Measurements from ENCODE around the gene THRSP.
"Not testable (repeated sequence)": the region's sequence is repeated elsewhere in the genome, so short reads cannot be mapped to it uniquely, and the experiment has no call there.

Gene THRSP

DNA sequence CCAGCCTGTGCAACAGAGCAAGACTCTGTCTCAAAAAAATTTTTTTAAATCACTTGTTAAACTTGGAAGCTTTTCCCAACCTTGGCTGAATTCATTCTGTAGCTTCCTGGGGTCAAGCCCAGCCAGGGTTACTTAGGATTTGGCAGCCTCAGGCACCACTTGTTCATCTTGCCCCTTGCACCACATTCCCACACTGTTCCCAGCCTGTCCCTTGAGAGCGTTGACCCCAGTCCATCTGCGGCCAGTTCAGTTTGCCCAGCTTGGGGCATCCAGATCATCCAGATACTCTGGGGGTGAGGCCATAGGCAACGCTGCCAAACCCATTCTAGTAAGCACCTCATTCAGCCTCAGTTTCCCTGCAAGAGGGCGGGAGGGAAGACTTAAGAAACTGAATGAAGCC is 8.7 kb upstream of the THRSP start:
- WGBS: 94% methylated on average over 4 of the region's 4 CpGs
- H3K27ac ChIP-seq (ENCODE audit: low read depth, low read length): no peak overlapping the region
- H3K4me3 ChIP-seq (ENCODE audit: low read length): no peak overlapping the region
- no peaks in the 10 kb centered on the region for H3K27me3 ChIP-seq (ENCODE audit: insufficient read depth, low read length)
- no peak overlapping the region for H3K9ac ChIP-seq (ENCODE audit: low read depth, low read length)
- no peaks in the 10 kb centered on the region for H3K36me3 ChIP-seq (ENCODE audit: insufficient read depth, low read length)
- peaks cover 13% of the 10 kb centered on the region for H3K4me1 ChIP-seq (ENCODE audit: insufficient read depth, low read length)
- no peaks in the 10 kb centered on the region for H3K9me3 ChIP-seq (ENCODE audit: insufficient read depth, low read depth, low read length)

DNA sequence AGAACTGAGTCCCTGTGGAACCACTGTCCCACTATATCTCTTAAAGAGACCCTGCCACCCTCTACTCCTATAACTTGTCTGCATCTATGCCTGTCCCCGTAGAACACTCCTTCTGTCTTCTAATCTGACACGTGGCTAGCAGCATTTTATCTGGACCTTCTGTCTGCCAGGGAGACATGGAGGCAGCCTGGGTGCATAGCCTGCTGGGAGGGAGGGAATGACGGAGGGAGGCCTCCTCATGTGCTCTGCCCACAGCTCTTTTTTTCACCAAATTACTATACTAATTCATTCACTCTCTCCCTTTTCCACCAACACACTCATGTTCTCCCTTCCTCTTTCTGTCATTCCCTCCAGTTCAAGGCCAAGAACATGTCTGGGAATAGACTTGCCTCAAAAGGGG is 7.6 kb upstream of the THRSP start:
- H3K4me3 ChIP-seq (ENCODE audit: low read length): no peak overlapping the region
- H3K9me3 ChIP-seq (ENCODE audit: insufficient read depth, low read depth, low read length): no peaks in the 10 kb centered on the region
- H3K36me3 ChIP-seq (ENCODE audit: insufficient read depth, low read length): no peaks in the 10 kb centered on the region
- H3K9ac ChIP-seq (ENCODE audit: low read depth, low read length): no peak overlapping the region
- H3K27me3 ChIP-seq (ENCODE audit: insufficient read depth, low read length): no peaks in the 10 kb centered on the region
- H3K4me1 ChIP-seq (ENCODE audit: insufficient read depth, low read length): peaks cover 5% of the 10 kb centered on the region
- 92% methylated on average over 3 of the region's 3 CpGs for WGBS
- H3K27ac ChIP-seq (ENCODE audit: low read depth, low read length): no peak overlapping the region

DNA sequence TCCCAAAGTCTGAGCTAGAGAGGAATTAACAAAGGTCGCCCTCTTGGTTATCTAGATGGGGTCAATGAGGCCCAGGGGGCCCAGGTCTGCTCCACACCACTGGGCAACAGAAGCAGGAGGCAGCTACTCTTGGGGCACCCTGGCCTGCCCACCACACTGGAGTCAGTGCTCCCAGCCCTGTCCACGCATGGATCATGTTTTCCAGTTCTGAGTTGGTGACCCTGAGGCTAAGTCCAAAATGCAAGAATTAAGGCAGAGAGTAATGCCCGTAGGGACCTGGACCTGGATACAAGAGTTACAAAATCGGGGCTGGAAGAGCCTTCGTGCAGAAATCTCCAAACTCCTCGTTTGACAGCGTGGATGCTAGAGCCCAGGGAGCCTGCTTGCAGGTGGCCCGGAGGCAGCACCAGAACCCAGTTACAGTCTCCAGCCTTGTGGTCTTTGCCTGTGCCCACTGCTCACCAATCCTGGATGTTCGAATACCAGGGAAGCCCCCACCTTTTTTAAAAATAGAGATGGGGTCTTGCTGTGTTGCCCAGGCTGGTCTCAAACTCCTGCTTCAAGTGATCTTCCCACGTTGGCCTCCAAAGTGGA is 6.1 kb upstream of the THRSP start:
- 83% methylated on average over 10 of the region's 10 CpGs for WGBS
- Histone ChIP-seq H3K27me3 (ENCODE audit: insufficient read depth, low read length) (no peaks in the 10 kb centered on the region), H3K4me1 (ENCODE audit: insufficient read depth, low read length) (no peaks in the 10 kb centered on the region), H3K9ac (ENCODE audit: low read depth, low read length) (no peak overlapping the region), H3K9me3 (ENCODE audit: insufficient read depth, low read depth, low read length) (no peaks in the 10 kb centered on the region), H3K4me3 (ENCODE audit: low read length) (no peak overlapping the region), H3K36me3 (ENCODE audit: insufficient read depth, low read length) (no peaks in the 10 kb centered on the region), H3K27ac (ENCODE audit: low read depth, low read length) (no peak overlapping the region)

DNA sequence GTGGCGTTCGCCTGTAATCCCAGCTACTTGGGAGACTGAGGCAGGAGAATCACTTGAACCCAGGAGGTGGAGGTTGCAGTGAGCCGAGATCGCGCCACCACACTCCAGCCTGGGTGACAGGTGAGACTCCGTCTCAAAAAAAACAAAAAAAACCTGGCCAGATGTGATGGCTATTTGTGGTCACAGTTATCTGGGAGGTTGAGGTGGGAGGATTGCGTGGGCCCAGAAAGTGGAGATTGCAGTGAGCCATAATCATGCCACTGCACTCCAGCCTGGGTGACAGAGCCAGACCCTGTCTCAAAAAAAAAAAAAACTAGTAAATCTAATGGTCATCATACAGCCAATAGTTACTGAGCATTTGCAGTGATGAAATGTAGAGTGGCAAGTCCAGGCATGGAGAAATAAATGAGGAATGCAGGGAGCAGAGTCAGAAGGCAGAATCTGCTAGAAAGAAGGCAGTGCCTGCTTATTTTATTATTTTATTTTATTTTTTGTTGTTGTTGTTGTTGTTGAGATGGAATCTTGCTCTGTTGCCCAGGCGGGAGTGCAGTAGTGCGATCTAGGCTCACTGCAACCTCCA is 3.8 kb upstream of the THRSP start:
- H3K36me3 ChIP-seq (ENCODE audit: insufficient read depth, low read length); H3K4me1 ChIP-seq (ENCODE audit: insufficient read depth, low read length); H3K27ac ChIP-seq (ENCODE audit: low read depth, low read length); H3K9me3 ChIP-seq (ENCODE audit: insufficient read depth, low read depth, low read length); H3K9ac ChIP-seq (ENCODE audit: low read depth, low read length); H3K27me3 ChIP-seq (ENCODE audit: insufficient read depth, low read length); H3K4me3 ChIP-seq (ENCODE audit: low read length): not testable (repeated sequence)
- 95% methylated on average over 9 of the region's 9 CpGs for WGBS

DNA sequence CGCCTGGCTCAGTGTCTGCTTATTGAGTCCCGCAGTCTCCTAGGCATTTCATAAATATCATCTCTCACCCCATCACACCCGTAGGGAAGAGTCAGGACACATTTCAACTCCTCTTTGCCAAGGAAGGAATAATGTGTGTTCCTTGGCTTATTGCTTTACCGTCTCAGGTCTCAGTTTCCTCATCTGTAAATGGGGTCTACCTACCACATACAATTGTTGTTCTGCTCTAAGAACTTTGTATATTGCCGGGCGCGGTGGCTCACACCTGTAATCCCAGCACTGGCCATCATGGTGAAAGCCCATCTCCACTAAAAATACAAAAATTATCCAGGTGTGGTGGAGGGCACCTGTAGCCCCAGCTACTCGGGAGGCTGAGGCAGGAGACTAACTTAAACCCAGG is 3.1 kb upstream of the THRSP start:
- Histone ChIP-seq H3K4me1 (ENCODE audit: insufficient read depth, low read length) (no peaks in the 10 kb centered on the region), H3K4me3 (ENCODE audit: low read length) (no peak overlapping the region)

DNA sequence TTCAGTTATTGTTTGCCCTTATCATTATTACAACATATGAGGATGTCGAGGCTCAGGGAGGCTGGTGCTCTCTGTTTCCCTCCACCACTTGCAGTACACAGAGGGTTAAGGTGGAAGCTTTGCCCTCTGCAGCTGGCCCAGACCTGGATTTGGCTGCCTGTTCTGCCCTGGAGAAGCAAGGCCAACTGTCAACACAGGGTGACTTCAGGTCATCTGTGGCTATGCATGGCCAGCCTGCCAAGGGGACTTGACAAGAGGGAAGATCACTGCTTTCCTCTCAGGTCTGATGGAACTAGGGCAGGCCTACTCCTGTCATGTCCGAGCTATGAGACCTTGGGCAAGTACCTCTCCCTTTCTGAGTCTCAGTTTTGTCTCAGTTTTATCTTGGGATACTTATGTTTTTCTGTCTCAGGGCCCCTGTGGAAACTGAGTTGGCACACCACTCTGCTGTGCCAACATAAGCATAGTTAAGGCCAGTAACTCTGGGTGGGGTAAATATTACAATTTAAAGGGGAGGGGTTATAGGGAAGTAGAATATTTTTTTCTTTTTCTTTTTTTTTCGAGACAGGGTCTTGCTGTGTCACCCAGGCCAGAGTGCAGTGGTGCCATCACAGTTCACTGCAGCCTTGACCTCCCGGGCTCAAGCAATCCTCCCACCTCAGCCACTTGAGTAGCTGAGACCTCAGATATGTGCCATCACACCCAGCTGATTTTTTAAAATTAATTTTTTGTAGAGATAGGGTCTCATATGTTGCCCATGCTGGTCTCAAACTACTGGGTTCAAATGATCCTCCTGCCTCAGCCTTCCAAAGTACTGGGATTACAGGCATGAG is 2.4 kb upstream of the THRSP start:
- Histone ChIP-seq H3K4me1 (ENCODE audit: insufficient read depth, low read length) (no peaks in the 10 kb centered on the region), H3K9ac (ENCODE audit: low read depth, low read length) (no peak overlapping the region), H3K4me3 (ENCODE audit: low read length) (no peak overlapping the region), H3K9me3 (ENCODE audit: insufficient read depth, low read depth, low read length) (no peaks in the 10 kb centered on the region), H3K27me3 (ENCODE audit: insufficient read depth, low read length) (no peaks in the 10 kb centered on the region), H3K36me3 (ENCODE audit: insufficient read depth, low read length) (no peaks in the 10 kb centered on the region), H3K27ac (ENCODE audit: low read depth, low read length) (no peak overlapping the region)
- WGBS: 84% methylated on average over 4 of the region's 4 CpGs

More for the DNA sequence above, 3.1 kb upstream of the THRSP start:
- H3K9ac ChIP-seq (ENCODE audit: low read depth, low read length): no peak overlapping the region
- no peaks in the 10 kb centered on the region for H3K36me3 ChIP-seq (ENCODE audit: insufficient read depth, low read length)
- 95% methylated on average over 8 of the region's 8 CpGs for WGBS
- H3K27me3 ChIP-seq (ENCODE audit: insufficient read depth, low read length): no peaks in the 10 kb centered on the region
- H3K27ac ChIP-seq (ENCODE audit: low read depth, low read length): no peak overlapping the region
- no peaks in the 10 kb centered on the region for H3K9me3 ChIP-seq (ENCODE audit: insufficient read depth, low read depth, low read length)

DNA sequence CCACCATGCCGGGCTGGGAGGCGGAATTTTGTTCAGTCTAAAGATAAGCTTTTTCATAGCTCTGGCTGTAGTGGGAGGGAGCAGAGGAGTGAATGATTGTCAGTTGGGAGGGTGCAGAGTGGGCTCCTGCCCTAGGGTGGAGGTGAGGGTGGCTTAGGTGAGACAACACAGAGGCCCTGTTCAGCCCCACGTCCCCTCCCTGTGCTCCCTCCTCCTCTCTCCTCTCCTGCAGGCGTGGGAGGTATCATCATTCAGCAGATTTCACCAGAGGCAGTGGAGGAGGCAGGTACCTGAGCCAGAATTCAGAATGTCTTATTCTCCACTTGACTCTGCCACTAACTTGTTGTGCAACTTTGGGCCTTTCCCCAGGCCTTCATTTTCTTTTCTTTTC is 1.7 kb upstream of the THRSP start:
- WGBS: 85% methylated on average over 4 of the region's 4 CpGs
- Histone ChIP-seq H3K27ac (ENCODE audit: low read depth, low read length) (no peak overlapping the region), H3K9me3 (ENCODE audit: insufficient read depth, low read depth, low read length) (no peaks in the 10 kb centered on the region), H3K4me1 (ENCODE audit: insufficient read depth, low read length) (no peaks in the 10 kb centered on the region), H3K4me3 (ENCODE audit: low read length) (no peak overlapping the region), H3K36me3 (ENCODE audit: insufficient read depth, low read length) (no peaks in the 10 kb centered on the region; the same call in 1 of the 2 replicates), H3K27me3 (ENCODE audit: insufficient read depth, low read length) (no peaks in the 10 kb centered on the region), H3K9ac (ENCODE audit: low read depth, low read length) (no peak overlapping the region)

DNA sequence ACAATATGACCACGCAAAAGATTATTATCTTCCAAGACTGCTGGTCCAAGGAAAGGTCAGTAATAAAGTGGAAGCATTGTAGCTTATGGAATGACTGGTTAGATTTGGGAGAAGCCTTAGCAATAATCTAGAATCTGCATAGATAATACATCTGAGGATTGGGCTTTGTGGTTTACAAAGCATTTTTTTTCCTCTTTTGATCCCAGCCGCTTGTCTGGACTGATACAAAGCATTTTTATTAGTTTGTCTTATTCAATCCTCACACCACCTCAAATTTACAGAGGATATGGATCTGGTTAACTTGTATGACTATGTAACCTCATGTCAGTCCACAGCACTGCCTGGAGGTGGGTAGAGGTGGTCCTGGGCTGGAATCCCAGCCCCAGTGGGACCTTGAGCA is 990 bp upstream of the THRSP start:
- no peak overlapping the region for H3K27ac ChIP-seq (ENCODE audit: low read depth, low read length)
- H3K4me1 ChIP-seq (ENCODE audit: insufficient read depth, low read length): no peaks in the 10 kb centered on the region
- H3K27me3 ChIP-seq (ENCODE audit: insufficient read depth, low read length): no peaks in the 10 kb centered on the region
- WGBS: 100% methylated on average over 1 of the region's 2 CpGs
- H3K9ac ChIP-seq (ENCODE audit: low read depth, low read length): no peak overlapping the region
- peaks cover 3% of the 10 kb centered on the region; the same call in 1 of the 2 replicates for H3K36me3 ChIP-seq (ENCODE audit: insufficient read depth, low read length)
- no peak overlapping the region for H3K4me3 ChIP-seq (ENCODE audit: low read length)
- H3K9me3 ChIP-seq (ENCODE audit: insufficient read depth, low read depth, low read length): no peaks in the 10 kb centered on the region

DNA sequence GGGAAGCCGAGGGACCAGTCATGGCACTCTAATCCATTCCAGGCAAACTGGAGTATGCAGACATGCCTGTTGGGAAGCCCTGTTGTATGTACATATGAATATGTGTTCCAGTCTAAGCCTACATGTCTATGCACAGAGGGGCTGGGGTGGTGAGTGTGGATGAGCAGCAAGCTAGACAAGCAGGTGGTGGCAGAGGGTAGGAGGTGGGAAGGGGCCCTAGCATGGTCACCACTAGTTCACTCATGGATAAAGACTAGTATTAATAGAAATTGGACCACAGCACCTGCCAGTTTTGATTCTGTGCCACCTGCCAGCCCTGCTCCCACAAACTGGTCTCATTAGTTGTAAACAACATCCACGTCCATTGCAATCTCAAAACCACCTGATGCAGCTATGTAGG is 1.5 kb downstream of the THRSP start:
- WGBS: 97% methylated on average over 2 of the region's 2 CpGs
- H3K27ac ChIP-seq (ENCODE audit: low read depth, low read length): no peak overlapping the region
- no peaks in the 10 kb centered on the region for H3K27me3 ChIP-seq (ENCODE audit: insufficient read depth, low read length)
- no peaks in the 10 kb centered on the region for H3K4me1 ChIP-seq (ENCODE audit: insufficient read depth, low read length)
- H3K9ac ChIP-seq (ENCODE audit: low read depth, low read length): no peak overlapping the region
- H3K4me3 ChIP-seq (ENCODE audit: low read length): no peak overlapping the region
- H3K9me3 ChIP-seq (ENCODE audit: insufficient read depth, low read depth, low read length): no peaks in the 10 kb centered on the region
- H3K36me3 ChIP-seq (ENCODE audit: insufficient read depth, low read length): peaks cover 26% of the 10 kb centered on the region

DNA sequence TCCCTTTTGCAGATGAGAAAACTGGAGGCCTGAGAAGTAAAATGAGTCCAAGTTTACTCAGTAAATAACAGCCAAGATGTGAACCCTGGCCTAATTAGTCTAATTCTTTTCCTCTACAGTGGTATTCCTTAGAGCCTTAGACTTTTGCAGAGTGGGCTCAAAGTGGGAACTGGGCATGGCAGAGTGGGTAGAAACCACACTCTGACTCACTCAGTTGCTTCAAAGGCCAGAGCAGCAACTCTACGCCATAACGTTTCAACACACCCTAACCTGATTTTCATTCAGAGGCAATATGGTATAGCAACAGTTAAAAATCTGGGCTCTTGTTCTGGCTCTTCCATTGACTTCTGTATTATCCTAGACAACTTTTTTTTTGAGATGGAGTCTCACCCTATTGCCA is 2.8 kb downstream of the THRSP start:
- Histone ChIP-seq H3K9ac (ENCODE audit: low read depth, low read length) (no peak overlapping the region), H3K4me3 (ENCODE audit: low read length) (no peak overlapping the region), H3K4me1 (ENCODE audit: insufficient read depth, low read length) (no peaks in the 10 kb centered on the region), H3K36me3 (ENCODE audit: insufficient read depth, low read length) (peaks cover 38% of the 10 kb centered on the region), H3K27me3 (ENCODE audit: insufficient read depth, low read length) (no peaks in the 10 kb centered on the region), H3K9me3 (ENCODE audit: insufficient read depth, low read depth, low read length) (no peaks in the 10 kb centered on the region), H3K27ac (ENCODE audit: low read depth, low read length) (no peak overlapping the region)
- 91% methylated on average over 2 of the region's 2 CpGs for WGBS

DNA sequence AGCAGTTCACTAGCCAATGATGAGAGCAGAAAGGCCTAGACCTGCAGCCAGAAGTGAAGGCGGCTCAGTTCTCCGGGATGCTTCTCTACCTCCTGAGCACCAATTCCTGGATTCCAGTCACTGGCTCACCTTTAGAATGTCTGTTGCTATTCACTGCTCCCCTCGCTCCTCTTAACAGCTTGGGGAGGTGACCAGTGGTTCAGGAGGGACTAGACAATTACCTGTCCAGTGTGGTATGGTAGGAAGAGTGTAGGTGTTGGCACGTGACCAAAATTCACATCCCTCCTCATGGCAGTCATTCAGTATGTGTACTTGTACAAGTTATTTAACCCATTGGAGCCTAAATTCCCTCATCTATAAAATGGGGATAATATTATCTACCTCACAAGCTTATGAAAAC is 4.0 kb downstream of the THRSP start:
- Histone ChIP-seq H3K27me3 (ENCODE audit: insufficient read depth, low read length) (no peaks in the 10 kb centered on the region), H3K4me3 (ENCODE audit: low read length) (no peak overlapping the region), H3K4me1 (ENCODE audit: insufficient read depth, low read length) (no peaks in the 10 kb centered on the region), H3K36me3 (ENCODE audit: insufficient read depth, low read length) (peaks cover 48% of the 10 kb centered on the region), H3K9me3 (ENCODE audit: insufficient read depth, low read depth, low read length) (no peaks in the 10 kb centered on the region), H3K27ac (ENCODE audit: low read depth, low read length) (no peak overlapping the region), H3K9ac (ENCODE audit: low read depth, low read length) (no peak overlapping the region)
- WGBS: 98% methylated on average over 3 of the region's 4 CpGs

Measured in HUES64 (cell line).